ENCODE measurements around the gene RCOR1.
"Not testable (repeated sequence)": the region's sequence is repeated elsewhere in the genome, so short reads cannot be mapped to it uniquely, and the experiment has no call there.

Gene RCOR1

GRCh38 chr14:102591944-102592762, at the start of gene RCOR1:
Gene RCOR1 (plus strand): TSS chr14:102592649. CDS start chr14:102592887, 238 bp downstream.
- DNase-seq = peak; percentile 93 to 99

GRCh38 chr14:102544046-102544746, 48.3 kb upstream of the RCOR1 start:
- DNase-seq = no peak

- no peak for DNase-seq
These were observed 47.5 kb upstream of the RCOR1 start for GRCh38 chr14:102544747-102545460.

- no peak for DNase-seq
These were observed 46.8 kb upstream of the RCOR1 start for GRCh38 chr14:102545461-102546265.

- DNase-seq = no peak
These were observed 43.7 kb upstream of the RCOR1 start for GRCh38 chr14:102548616-102549240.

GRCh38 chr14:102550927-102551401, 41.5 kb upstream of the RCOR1 start:
- DNase-seq = not testable (repeated sequence)

GRCh38 chr14:102551995-102552705, 40.3 kb upstream of the RCOR1 start:
- no peak for DNase-seq

GRCh38 chr14:102554821-102555819, 37.3 kb upstream of the RCOR1 start:
- DNase-seq = peak; percentile 21 to 31

- no peak for DNase-seq
These were observed 36.3 kb upstream of the RCOR1 start for GRCh38 chr14:102556098-102556677.

GRCh38 chr14:102557434-102558226, 34.8 kb upstream of the RCOR1 start:
- no peak for DNase-seq

GRCh38 chr14:102558556-102558955, 33.9 kb upstream of the RCOR1 start:
- DNase-seq = no peak

- DNase-seq = peak in 1 of 2 donors; percentile 17
These were observed 31.8 kb upstream of the RCOR1 start for GRCh38 chr14:102560458-102561261.

GRCh38 chr14:102565331-102565887, 27.0 kb upstream of the RCOR1 start:
- DNase-seq = peak; percentile 17 to 51

- DNase-seq = no peak
These were observed 26.5 kb upstream of the RCOR1 start for GRCh38 chr14:102565959-102566358.

- no peak for DNase-seq
These were observed 24.3 kb upstream of the RCOR1 start for GRCh38 chr14:102568115-102568614.

GRCh38 chr14:102570334-102570995, 22.0 kb upstream of the RCOR1 start:
- no peak for DNase-seq

- no peak for DNase-seq
These were observed 21.4 kb upstream of the RCOR1 start for GRCh38 chr14:102571043-102571442.
